Osteoblast (primary cell): Measurements from ENCODE around the gene PI4K2A. TPM values are rescaled to one million over a fixed set of nuclear protein-coding genes. Genes with fewer than 3 reads are reported as not detected.

Experiments used
- DNase-seq: peaks from one replicate; pipeline ENCODE4 v3.0.0; 2011; ENCODE audit warnings: low spot score, mixed read lengths; ENCODE audit not compliant: insufficient read length; ENCODE audit errors: missing footprints
- H2AFZ ChIP-seq: 2 replicates; pipeline ENCODE4 v1.6.0; 2011; ENCODE audit warnings: mild to moderate bottlenecking, low read length
- H3K27ac ChIP-seq: 2 replicates; pipeline ENCODE4 v1.5.1; 2011; ENCODE audit warnings: mild to moderate bottlenecking, low read depth, low read length, moderate library complexity
- H3K27me3 ChIP-seq: 2 replicates; pipeline ENCODE4 v1.6.0; 2012; ENCODE audit warnings: mild to moderate bottlenecking, control low read depth, inconsistent platforms, low read length, moderate library complexity; ENCODE audit not compliant: insufficient read depth
- H3K36me3 ChIP-seq: 2 replicates; pipeline ENCODE4 v1.5.1; 2011; ENCODE audit warnings: mild to moderate bottlenecking, low read length, control low read depth, moderate library complexity; ENCODE audit not compliant: insufficient read depth
- H3K4me1 ChIP-seq: 2 replicates; pipeline ENCODE4 v1.5.1; 2011; ENCODE audit warnings: mild to moderate bottlenecking, low read length, control low read depth, moderate library complexity; ENCODE audit not compliant: insufficient read depth
- H3K4me2 ChIP-seq: 2 replicates; pipeline ENCODE4 v1.6.0; 2011; ENCODE audit warnings: mild to moderate bottlenecking, low read length; ENCODE audit not compliant: insufficient read depth
- H3K4me3 ChIP-seq: fragments of 200-600 bp; sonication (generic); 3 replicates; pipeline ENCODE4 v1.5.1; 2012; ENCODE audit warnings: mild to moderate bottlenecking, low read length, inconsistent platforms; ENCODE audit not compliant: insufficient read depth
- H3K79me2 ChIP-seq: 2 replicates; pipeline ENCODE4 v1.6.0; 2012; ENCODE audit warnings: mild to moderate bottlenecking, low read length, control low read depth, inconsistent platforms; ENCODE audit not compliant: insufficient read depth
- H3K9me3 ChIP-seq: 2 replicates; pipeline ENCODE4 v1.5.1; 2011; ENCODE audit warnings: low read depth, low read length, control low read depth
- H4K20me1 ChIP-seq: 2 replicates; pipeline ENCODE4 v1.6.0; 2012; ENCODE audit warnings: mild to moderate bottlenecking, low read length, control low read depth; ENCODE audit not compliant: insufficient read depth
- total RNA-seq: library from RNA; depleted of rRNA; stranded (reverse); fragments of >200 nt; gene quantifications from 2 replicates; pipeline ENCODE4 v1.2.3, GENCODE V29; 2012
- TF ChIP-seq, protein P1 (sequence below): IDR thresholded peaks from 2 replicates; pipeline ENCODE4 v1.5.1; 2011; ENCODE audit warnings: mild to moderate bottlenecking, low read depth, low read length, moderate library complexity; ENCODE audit errors: extremely low read depth

The PI4K2A gene
- total RNA-seq, 1 donor: 23.5 TPM

GRCh38 chr10:97664282-97664850 is 23.9 kb downstream of the PI4K2A start:
- no peak overlapping the region for H3K27ac ChIP-seq
- H3K36me3 ChIP-seq: peaks cover 61% of the 10 kb centered on the region
- no peak overlapping the region for H3K4me3 ChIP-seq
- no peaks in the 10 kb centered on the region for H3K9me3 ChIP-seq
- no peak overlapping the region for H2AFZ ChIP-seq
- TF ChIP-seq, protein P1, sequence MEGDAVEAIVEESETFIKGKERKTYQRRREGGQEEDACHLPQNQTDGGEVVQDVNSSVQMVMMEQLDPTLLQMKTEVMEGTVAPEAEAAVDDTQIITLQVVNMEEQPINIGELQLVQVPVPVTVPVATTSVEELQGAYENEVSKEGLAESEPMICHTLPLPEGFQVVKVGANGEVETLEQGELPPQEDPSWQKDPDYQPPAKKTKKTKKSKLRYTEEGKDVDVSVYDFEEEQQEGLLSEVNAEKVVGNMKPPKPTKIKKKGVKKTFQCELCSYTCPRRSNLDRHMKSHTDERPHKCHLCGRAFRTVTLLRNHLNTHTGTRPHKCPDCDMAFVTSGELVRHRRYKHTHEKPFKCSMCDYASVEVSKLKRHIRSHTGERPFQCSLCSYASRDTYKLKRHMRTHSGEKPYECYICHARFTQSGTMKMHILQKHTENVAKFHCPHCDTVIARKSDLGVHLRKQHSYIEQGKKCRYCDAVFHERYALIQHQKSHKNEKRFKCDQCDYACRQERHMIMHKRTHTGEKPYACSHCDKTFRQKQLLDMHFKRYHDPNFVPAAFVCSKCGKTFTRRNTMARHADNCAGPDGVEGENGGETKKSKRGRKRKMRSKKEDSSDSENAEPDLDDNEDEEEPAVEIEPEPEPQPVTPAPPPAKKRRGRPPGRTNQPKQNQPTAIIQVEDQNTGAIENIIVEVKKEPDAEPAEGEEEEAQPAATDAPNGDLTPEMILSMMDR: no peak
- peaks cover 4% of the 10 kb centered on the region for H3K4me1 ChIP-seq
- H3K79me2 ChIP-seq: peaks cover 4% of the 10 kb centered on the region
- H4K20me1 ChIP-seq: no peaks in the 10 kb centered on the region
- DNase-seq: no peak
- no peaks in the 10 kb centered on the region for H3K27me3 ChIP-seq
- H3K4me2 ChIP-seq: no peak overlapping the region

DNA sequence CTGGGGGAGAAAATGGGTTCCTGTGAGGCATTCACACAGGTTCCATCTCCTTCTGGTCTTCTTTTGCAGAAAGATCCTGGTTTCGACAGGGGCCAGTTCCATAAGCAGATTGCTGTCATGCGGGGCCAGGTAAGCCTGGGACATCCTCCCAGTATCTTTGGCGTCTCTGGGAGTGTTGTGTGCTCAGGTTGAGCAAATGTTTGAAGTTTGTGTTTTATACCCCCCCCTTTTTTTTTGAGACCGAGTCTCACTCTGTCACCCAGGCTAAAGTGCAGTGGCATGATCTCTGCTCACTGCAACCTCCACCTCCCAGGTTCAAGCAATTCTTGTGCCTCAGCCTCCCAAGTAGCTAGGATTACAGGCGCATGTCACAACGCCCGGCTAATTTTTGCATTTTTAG is 26.5 kb downstream of the PI4K2A start:
- TF ChIP-seq, protein P1: no peak
- no peaks in the 10 kb centered on the region for H3K79me2 ChIP-seq
- no peak overlapping the region for H3K4me3 ChIP-seq
- no peaks in the 10 kb centered on the region for H3K4me1 ChIP-seq
- peaks cover 72% of the 10 kb centered on the region for H3K36me3 ChIP-seq
- no peak overlapping the region for H2AFZ ChIP-seq
- no peak overlapping the region for H3K4me2 ChIP-seq
- H4K20me1 ChIP-seq: no peaks in the 10 kb centered on the region
- no peaks in the 10 kb centered on the region for H3K9me3 ChIP-seq
- no peak overlapping the region for H3K27ac ChIP-seq
- no peaks in the 10 kb centered on the region for H3K27me3 ChIP-seq
- DNase-seq: no peak

DNA sequence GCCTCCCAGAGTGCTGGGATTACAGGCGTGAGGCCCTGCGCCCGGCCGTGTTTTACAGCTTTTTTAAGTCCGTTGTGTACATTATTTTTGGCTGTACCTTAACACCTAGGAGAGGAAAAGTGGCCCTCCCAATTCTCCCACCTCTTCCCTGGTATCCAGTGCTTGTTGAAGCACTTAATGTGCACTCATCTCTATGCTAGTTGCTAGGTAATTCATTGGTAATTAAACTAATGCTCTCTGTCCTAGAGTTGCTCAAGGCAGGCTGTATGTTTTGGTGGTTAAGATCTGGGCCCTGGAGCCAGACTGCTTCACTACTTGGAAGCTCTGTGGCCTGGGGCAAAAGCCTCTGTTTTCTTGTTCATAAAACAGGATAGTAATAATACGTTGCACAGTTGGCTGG is 27.0 kb downstream of the PI4K2A start:
- H4K20me1 ChIP-seq: no peaks in the 10 kb centered on the region
- TF ChIP-seq, protein P1: no peak
- H3K36me3 ChIP-seq: peaks cover 72% of the 10 kb centered on the region

DNA sequence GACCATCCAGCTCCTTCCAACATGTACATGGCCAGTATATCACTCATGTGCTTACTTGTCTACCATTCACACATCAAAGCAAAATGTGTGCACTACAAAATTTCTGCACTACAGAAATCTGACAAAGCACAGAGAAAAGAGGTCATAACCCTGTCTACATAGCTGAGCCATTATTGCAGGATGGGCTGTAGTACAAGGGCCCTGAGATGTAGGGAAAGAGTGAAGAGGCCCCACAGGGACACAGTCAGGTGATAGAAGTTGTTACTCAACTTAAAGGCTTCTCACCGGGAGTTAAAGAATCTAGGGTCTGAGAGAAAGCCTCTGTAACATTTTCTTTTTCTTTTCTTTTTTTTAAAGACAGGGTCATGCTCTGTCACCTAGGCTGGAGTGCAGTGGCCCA is 29.1 kb downstream of the PI4K2A start:
- Histone ChIP-seq H3K36me3 (peaks cover 71% of the 10 kb centered on the region), H3K9me3 (no peaks in the 10 kb centered on the region)
- DNase-seq: no peak

More for the DNA sequence above, 27.0 kb downstream of the PI4K2A start:
- Histone ChIP-seq H3K27me3 (no peaks in the 10 kb centered on the region), H3K4me3 (no peak overlapping the region), H2AFZ (no peak overlapping the region), H3K9me3 (no peaks in the 10 kb centered on the region), H3K4me1 (no peaks in the 10 kb centered on the region), H3K79me2 (no peaks in the 10 kb centered on the region), H3K4me2 (no peak overlapping the region), H3K27ac (no peak overlapping the region)
- DNase-seq: no peak

More for the DNA sequence above, 29.1 kb downstream of the PI4K2A start:
- Histone ChIP-seq H4K20me1 (peaks cover under 1% of the 10 kb centered on the region), H3K27ac (no peak overlapping the region), H3K79me2 (no peaks in the 10 kb centered on the region), H3K27me3 (no peaks in the 10 kb centered on the region), H3K4me2 (no peak overlapping the region), H3K4me1 (no peaks in the 10 kb centered on the region), H2AFZ (no peak overlapping the region), H3K4me3 (no peak overlapping the region)
- TF ChIP-seq, protein P1: no peak
